ENCODE data around the gene FAM236B. TPM values are rescaled to one million over a fixed set of nuclear protein-coding genes. Genes with fewer than 3 reads are reported as not detected.
"Not testable (repeated sequence)": the region's sequence is repeated elsewhere in the genome, so short reads cannot be mapped to it uniquely, and the experiment has no call there.

Gene FAM236B
- not detected in 2 replicates for total RNA-seq (2011; cell fraction: chromatin; rRNA removed; ENCODE audit: low replicate concordance)
- not detected in 2 replicates for total RNA-seq (2011; cell fraction: nucleolus; rRNA removed)
- not detected in 2 replicates for total RNA-seq (2011; cell fraction: nucleoplasm; rRNA removed)
- total RNA-seq (2014; rRNA removed) (not detected in 2 replicates), total RNA-seq (2014; rRNA removed; fragmentation: Illumina TruSeq; extraction: Trizol) (not detected in 2 replicates), total RNA-seq (2015; rRNA removed; fragmentation: Illumina TruSeq; extraction: Trizol) (not detected in 2 replicates), total RNA-seq (2021) (not detected in 2 replicates), polyA plus RNA-seq (2011; rRNA removed) (not detected in 2 replicates), polyA plus RNA-seq (2014; fragmentation: Illumina TruSeq; extraction: Trizol) (not detected in 2 replicates), polyA plus RNA-seq (2014; fragmentation: Nextera tagmentation; extraction: Ambion mirVana) (not detected), polyA plus RNA-seq (2014; rRNA removed) (not detected in 2 replicates), polyA minus RNA-seq (2011; rRNA and poly(A)+ RNA removed) (not detected in 2 replicates), Bru-seq, nascent RNA (not detected), BruChase-seq, experiment 1, labeled RNA remaining after a 2-hour chase (not detected), BruChase-seq, experiment 2, labeled RNA remaining after a 6-hour chase (not detected)
- polyA plus RNA-seq (2011; cell fraction: cytosol; rRNA removed): not detected in 2 replicates
- polyA plus RNA-seq (2011; cell fraction: nucleus; rRNA removed): not detected in 2 replicates
- not detected in 2 replicates for polyA plus RNA-seq (2012)
- not detected in 2 replicates for polyA minus RNA-seq (2011; cell fraction: cytosol; rRNA and poly(A)+ RNA removed)
- not detected in 2 replicates for polyA minus RNA-seq (2011; cell fraction: nucleus; rRNA and poly(A)+ RNA removed)
- long read RNA-seq, experiment 1: 0 reads
- long read RNA-seq, experiment 2: 0 reads
- long read RNA-seq, experiment 3: 0 reads

- ATAC-seq; H3K4me1 ChIP-seq (replicated peaks in 1 of 2; ENCODE audit: control insufficient read depth in 2 of 2, insufficient read depth in 2 of 2, low read length in 2 of 2); intact Hi-C loops (cut with micrococcal nuclease); H2AFZ ChIP-seq (ENCODE audit: low read depth, low read length); H3K27me3 ChIP-seq (ENCODE audit: control insufficient read depth in 2 of 2, insufficient read depth in 2 of 2, low read length in 2 of 2); in situ Hi-C loops (cut with MboI); H3K9ac ChIP-seq (ENCODE audit: insufficient read depth in 1 of 2, low read depth in 2 of 2, low read length in 2 of 2); BruUV-seq (replicated peaks); H3K79me2 ChIP-seq (ENCODE audit: control insufficient read depth, insufficient read depth, low read length); H4K20me1 ChIP-seq (replicated peaks; ENCODE audit: control insufficient read depth, insufficient read depth, low read length); FAIRE-seq; H3K9me3 ChIP-seq (replicated peaks; ENCODE audit: control insufficient read depth, insufficient read depth, low read depth, low read length); H3K4me3 ChIP-seq; CTCF ChIA-PET (ENCODE audit: low intra/inter-chr PET ratio); H3K36me3 ChIP-seq (ENCODE audit: control insufficient read depth, insufficient read depth, low read length); H3K9me1 ChIP-seq (ENCODE audit: control insufficient read depth, insufficient read depth, low read length); H3K27ac ChIP-seq (ENCODE audit: extremely low read depth, low read depth, low read length); POLR2A ChIA-PET; DNase-seq (ENCODE audit: extremely low read depth in 1 of 4, low spot score in 3 of 4); H3K4me2 ChIP-seq (ENCODE audit: insufficient read depth, low read length): not testable (repeated sequence)
- WGBS (ENCODE audit: insufficient coverage, low coverage, missing lambda C conversion rate): no CpG with 5 or more reads among the region's 15 CpGs
Measured at GRCh38 chrX:72782560-72782959, at the start of gene FAM236B. Gene FAM236B (minus strand): TSS chrX:72782660. CDS start chrX:72782560, 100 bp downstream.

- ATAC-seq; H3K4me1 ChIP-seq (replicated peaks in 1 of 2; ENCODE audit: control insufficient read depth in 2 of 2, insufficient read depth in 2 of 2, low read length in 2 of 2); BruUV-seq (replicated peaks); DNase-seq (ENCODE audit: extremely low read depth in 1 of 4, low spot score in 3 of 4); H3K4me3 ChIP-seq; POLR2A ChIA-PET; H2AFZ ChIP-seq (ENCODE audit: low read depth, low read length); H3K79me2 ChIP-seq (ENCODE audit: control insufficient read depth, insufficient read depth, low read length); H4K20me1 ChIP-seq (replicated peaks; ENCODE audit: control insufficient read depth, insufficient read depth, low read length); H3K4me2 ChIP-seq (ENCODE audit: insufficient read depth, low read length); H3K9me1 ChIP-seq (ENCODE audit: control insufficient read depth, insufficient read depth, low read length); intact Hi-C loops (cut with micrococcal nuclease); FAIRE-seq; CTCF ChIA-PET (ENCODE audit: low intra/inter-chr PET ratio); H3K9ac ChIP-seq (ENCODE audit: insufficient read depth in 1 of 2, low read depth in 2 of 2, low read length in 2 of 2); H3K9me3 ChIP-seq (replicated peaks; ENCODE audit: control insufficient read depth, insufficient read depth, low read depth, low read length); H3K27ac ChIP-seq (ENCODE audit: extremely low read depth, low read depth, low read length); in situ Hi-C loops (cut with MboI); H3K36me3 ChIP-seq (ENCODE audit: control insufficient read depth, insufficient read depth, low read length); H3K27me3 ChIP-seq (ENCODE audit: control insufficient read depth in 2 of 2, insufficient read depth in 2 of 2, low read length in 2 of 2): not testable (repeated sequence)
- WGBS (ENCODE audit: insufficient coverage, low coverage, missing lambda C conversion rate): no CpG with 5 or more reads among the region's 13 CpGs
Measured at GRCh38 chrX:72830701-72831100, 48.2 kb upstream of the FAM236B start.

DNA sequence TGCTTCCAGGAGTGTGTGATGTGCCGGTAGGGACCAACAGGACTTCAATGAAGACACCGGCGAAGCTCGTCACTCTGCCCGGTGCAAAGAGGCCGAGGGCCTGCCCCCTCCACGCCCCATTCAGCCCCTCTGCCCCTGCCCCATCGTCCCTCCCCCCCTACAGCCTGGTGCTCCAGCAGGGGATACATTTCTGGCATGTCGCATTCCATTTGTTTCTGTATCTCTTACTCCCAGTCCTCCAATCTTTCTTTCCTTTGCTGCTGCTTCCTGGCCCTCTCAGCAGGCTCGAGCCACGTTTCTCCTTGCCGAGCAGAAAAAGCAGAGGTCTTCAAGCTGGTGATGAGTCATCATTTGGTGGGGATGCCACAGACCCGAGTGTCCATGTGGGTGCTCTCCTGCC, 25.6 kb upstream of the FAM236B start, which contains the start of gene FAM236D:
Gene FAM236D (minus strand): TSS at position 101 of the 400 bp plus-strand sequence. CDS start 100 bp downstream, at position 1.
- H3K4me2 ChIP-seq (ENCODE audit: insufficient read depth, low read length); POLR2A ChIA-PET; H3K79me2 ChIP-seq (ENCODE audit: control insufficient read depth, insufficient read depth, low read length); FAIRE-seq; H2AFZ ChIP-seq (ENCODE audit: low read depth, low read length); H3K27me3 ChIP-seq (ENCODE audit: control insufficient read depth in 2 of 2, insufficient read depth in 2 of 2, low read length in 2 of 2); H3K4me3 ChIP-seq; CTCF ChIA-PET (ENCODE audit: low intra/inter-chr PET ratio); ATAC-seq; H3K9ac ChIP-seq (ENCODE audit: insufficient read depth in 1 of 2, low read depth in 2 of 2, low read length in 2 of 2); H3K9me1 ChIP-seq (ENCODE audit: control insufficient read depth, insufficient read depth, low read length); H3K4me1 ChIP-seq (replicated peaks in 1 of 2; ENCODE audit: control insufficient read depth in 2 of 2, insufficient read depth in 2 of 2, low read length in 2 of 2); H3K27ac ChIP-seq (ENCODE audit: extremely low read depth, low read depth, low read length); DNase-seq (ENCODE audit: extremely low read depth in 1 of 4, low spot score in 3 of 4); H3K9me3 ChIP-seq (replicated peaks; ENCODE audit: control insufficient read depth, insufficient read depth, low read depth, low read length); in situ Hi-C loops (cut with MboI); BruUV-seq (replicated peaks); intact Hi-C loops (cut with micrococcal nuclease); H4K20me1 ChIP-seq (replicated peaks; ENCODE audit: control insufficient read depth, insufficient read depth, low read length); H3K36me3 ChIP-seq (ENCODE audit: control insufficient read depth, insufficient read depth, low read length): not testable (repeated sequence)
- no CpG with 5 or more reads among the region's 13 CpGs for WGBS (ENCODE audit: insufficient coverage, low coverage, missing lambda C conversion rate)

All from K562 (cell line).